Activated naive CD8-positive, alpha-beta T cell treated with anti-CD3 and anti-CD28 coated beads, Interleukin-2, amount 50 U/mL, for 24 hours (primary cell): ENCODE results near the gene MUC5B.
"Not testable (repeated sequence)": the region's sequence is repeated elsewhere in the genome, so short reads cannot be mapped to it uniquely, and the experiment has no call there.

Experiments used
- ATAC-seq: fragments of 150-1000 bp; cut with Tn5 transposase; one replicate; pipeline ENCODE4 v1.10.0; 2021
- DNase-seq: peaks from one replicate; pipeline ENCODE4 v3.0.0; 2021
- H3K27ac Mint-ChIP-seq: one replicate; pipeline ENCODE4 v1.8.0; 2021; ENCODE audit warnings: mild to moderate bottlenecking, mixed read lengths
- H3K27me3 Mint-ChIP-seq: one replicate; pipeline ENCODE4 v1.8.0; 2021; ENCODE audit warnings: mixed read lengths
- H3K36me3 Mint-ChIP-seq: one replicate; pipeline ENCODE4 v1.8.0; 2021; ENCODE audit warnings: low read depth, mixed read lengths
- H3K4me1 Mint-ChIP-seq: one replicate; pipeline ENCODE4 v1.8.0; 2021; ENCODE audit warnings: mixed read lengths
- H3K4me3 Mint-ChIP-seq: one replicate; pipeline ENCODE4 v1.8.0; 2021; ENCODE audit warnings: mild to moderate bottlenecking, moderate library complexity, mixed read lengths
- H3K9me3 Mint-ChIP-seq: one replicate; pipeline ENCODE4 v1.8.0; 2021; ENCODE audit warnings: mixed read lengths

MUC5B gene

GRCh38 chr11:1181853-1182535 is 40.9 kb upstream of the MUC5B start:
- H3K4me1 Mint-ChIP-seq = no peaks in the 10 kb centered on the region
- H3K27ac Mint-ChIP-seq = no peak overlapping the region
- ATAC-seq = no peak
- no peaks in the 10 kb centered on the region for H3K27me3 Mint-ChIP-seq
- no peak overlapping the region for H3K4me3 Mint-ChIP-seq
- no peak for DNase-seq
- H3K36me3 Mint-ChIP-seq = no peaks in the 10 kb centered on the region
- H3K9me3 Mint-ChIP-seq = no peaks in the 10 kb centered on the region

GRCh38 chr11:1184139-1184538 is 38.7 kb upstream of the MUC5B start:
- not testable (repeated sequence) for H3K27ac Mint-ChIP-seq, DNase-seq, H3K4me3 Mint-ChIP-seq, H3K4me1 Mint-ChIP-seq, H3K36me3 Mint-ChIP-seq, H3K27me3 Mint-ChIP-seq, ATAC-seq, H3K9me3 Mint-ChIP-seq

DNA sequence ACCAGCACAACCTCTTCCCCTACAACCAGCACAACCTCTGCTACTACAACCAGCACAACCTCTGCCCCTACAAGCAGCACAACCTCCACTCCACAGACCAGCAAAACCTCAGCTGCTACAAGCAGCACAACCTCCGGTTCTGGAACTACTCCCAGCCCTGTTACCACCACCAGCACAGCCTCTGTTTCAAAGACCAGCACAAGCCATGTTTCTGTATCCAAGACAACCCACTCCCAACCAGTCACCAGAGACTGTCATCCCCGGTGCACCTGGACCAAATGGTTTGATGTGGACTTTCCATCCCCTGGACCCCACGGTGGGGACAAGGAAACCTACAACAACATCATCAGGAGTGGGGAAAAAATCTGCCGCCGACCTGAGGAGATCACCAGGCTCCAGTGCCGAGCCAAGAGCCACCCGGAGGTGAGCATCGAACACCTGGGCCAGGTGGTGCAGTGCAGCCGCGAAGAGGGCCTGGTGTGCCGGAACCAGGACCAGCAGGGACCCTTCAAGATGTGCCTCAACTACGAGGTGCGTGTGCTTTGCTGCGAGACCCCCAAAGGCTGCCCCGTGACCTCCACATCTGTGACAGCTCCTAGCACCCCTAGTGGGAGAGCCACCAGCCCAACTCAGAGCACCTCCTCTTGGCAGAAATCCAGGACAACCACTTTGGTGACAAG is 34.3 kb upstream of the MUC5B start:
- H3K27me3 Mint-ChIP-seq, H3K4me3 Mint-ChIP-seq, ATAC-seq, H3K27ac Mint-ChIP-seq, DNase-seq, H3K36me3 Mint-ChIP-seq, H3K4me1 Mint-ChIP-seq, H3K9me3 Mint-ChIP-seq: not testable (repeated sequence)

DNA sequence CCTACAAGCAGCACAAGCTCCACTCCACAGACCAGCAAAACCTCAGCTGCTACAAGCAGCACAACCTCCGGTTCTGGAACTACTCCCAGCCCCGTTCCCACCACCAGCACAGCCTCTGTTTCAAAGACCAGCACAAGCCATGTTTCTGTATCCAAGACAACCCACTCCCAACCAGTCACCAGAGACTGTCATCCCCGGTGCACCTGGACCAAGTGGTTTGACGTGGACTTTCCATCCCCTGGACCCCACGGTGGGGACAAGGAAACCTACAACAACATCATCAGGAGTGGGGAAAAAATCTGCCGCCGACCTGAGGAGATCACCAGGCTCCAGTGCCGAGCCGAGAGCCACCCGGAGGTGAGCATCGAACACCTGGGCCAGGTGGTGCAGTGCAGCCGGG is 33.0 kb upstream of the MUC5B start:
- not testable (repeated sequence) for DNase-seq, H3K27me3 Mint-ChIP-seq, ATAC-seq, H3K4me1 Mint-ChIP-seq, H3K9me3 Mint-ChIP-seq, H3K27ac Mint-ChIP-seq, H3K36me3 Mint-ChIP-seq, H3K4me3 Mint-ChIP-seq

DNA sequence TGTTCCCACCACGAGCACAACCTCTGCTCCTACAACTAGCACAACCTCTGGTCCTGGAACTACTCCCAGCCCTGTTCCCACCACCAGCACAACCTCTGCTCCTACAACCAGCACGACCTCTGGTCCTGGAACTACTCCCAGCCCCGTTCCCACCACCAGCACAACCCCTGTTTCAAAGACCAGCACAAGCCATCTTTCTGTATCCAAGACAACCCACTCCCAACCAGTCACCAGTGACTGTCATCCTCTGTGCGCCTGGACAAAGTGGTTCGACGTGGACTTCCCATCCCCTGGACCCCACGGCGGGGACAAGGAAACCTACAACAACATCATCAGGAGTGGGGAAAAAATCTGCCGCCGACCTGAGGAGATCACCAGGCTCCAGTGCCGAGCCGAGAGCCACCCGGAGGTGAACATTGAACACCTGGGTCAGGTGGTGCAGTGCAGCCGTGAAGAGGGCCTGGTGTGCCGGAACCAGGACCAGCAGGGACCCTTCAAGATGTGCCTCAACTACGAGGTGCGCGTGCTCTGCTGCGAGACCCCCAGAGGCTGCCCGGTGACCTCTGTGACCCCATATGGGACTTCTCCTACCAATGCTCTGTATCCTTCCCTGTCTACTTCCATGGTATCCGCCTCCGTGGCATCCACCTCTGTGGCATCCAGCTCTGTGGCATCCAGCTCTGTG is 30.9 kb upstream of the MUC5B start:
- not testable (repeated sequence) for H3K4me1 Mint-ChIP-seq, H3K36me3 Mint-ChIP-seq, H3K27ac Mint-ChIP-seq, ATAC-seq, H3K4me3 Mint-ChIP-seq, DNase-seq, H3K9me3 Mint-ChIP-seq, H3K27me3 Mint-ChIP-seq

- no peaks in the 10 kb centered on the region for H3K4me1 Mint-ChIP-seq
- DNase-seq (no peak), ATAC-seq (no peak)
- H3K27ac Mint-ChIP-seq = no peak overlapping the region
- H3K4me3 Mint-ChIP-seq = no peak overlapping the region
- peaks cover 4% of the 10 kb centered on the region for H3K27me3 Mint-ChIP-seq
- no peaks in the 10 kb centered on the region for H3K9me3 Mint-ChIP-seq
- H3K36me3 Mint-ChIP-seq = no peaks in the 10 kb centered on the region
Measured at GRCh38 chr11:1192741-1193325, 30.0 kb upstream of the MUC5B start.

DNA sequence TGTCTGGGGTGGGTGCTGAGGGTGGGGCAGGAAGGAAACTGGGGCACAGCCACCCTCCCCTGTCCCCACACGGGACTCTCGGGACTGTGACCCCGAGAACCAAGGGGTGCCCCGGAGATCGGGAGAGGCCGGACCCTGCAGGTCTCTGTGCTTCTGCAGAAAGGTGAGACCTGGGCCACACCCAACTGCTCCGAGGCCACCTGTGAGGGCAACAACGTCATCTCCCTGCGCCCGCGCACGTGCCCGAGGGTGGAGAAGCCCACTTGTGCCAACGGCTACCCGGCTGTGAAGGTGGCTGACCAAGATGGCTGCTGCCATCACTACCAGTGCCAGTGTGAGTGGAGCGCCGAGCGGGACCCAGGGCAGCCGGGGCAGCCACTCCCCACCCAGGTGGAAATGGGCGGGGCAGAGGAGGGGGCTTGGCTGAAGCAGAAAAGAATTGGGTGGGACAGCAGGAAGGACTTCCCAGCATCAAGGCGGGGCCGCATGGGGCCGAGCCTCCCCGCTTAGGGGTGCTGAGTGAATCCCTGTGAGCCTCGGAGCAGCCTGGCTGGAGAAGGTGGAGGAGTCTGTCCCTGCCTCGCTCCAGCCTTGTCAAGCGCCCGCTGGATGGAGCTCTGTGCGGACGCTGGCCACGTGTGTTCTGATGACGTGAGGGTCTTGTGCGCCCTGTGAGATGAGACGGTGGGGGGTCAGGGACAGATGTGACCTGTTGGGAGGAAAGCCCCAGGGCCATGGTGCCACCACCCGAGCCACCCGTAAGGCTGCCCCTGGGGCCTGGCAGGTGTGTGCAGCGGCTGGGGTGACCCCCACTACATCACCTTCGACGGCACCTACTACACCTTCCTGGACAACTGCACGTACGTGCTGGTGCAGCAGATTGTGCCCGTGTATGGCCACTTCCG is 29.3 kb upstream of the MUC5B start:
- Mint-ChIP-seq H3K9me3 (no peaks in the 10 kb centered on the region), H3K36me3 (no peaks in the 10 kb centered on the region), H3K4me3 (no peak overlapping the region), H3K4me1 (no peaks in the 10 kb centered on the region), H3K27me3 (peaks cover 4% of the 10 kb centered on the region), H3K27ac (no peak overlapping the region)
- DNase-seq (no peak), ATAC-seq (no peak)

DNA sequence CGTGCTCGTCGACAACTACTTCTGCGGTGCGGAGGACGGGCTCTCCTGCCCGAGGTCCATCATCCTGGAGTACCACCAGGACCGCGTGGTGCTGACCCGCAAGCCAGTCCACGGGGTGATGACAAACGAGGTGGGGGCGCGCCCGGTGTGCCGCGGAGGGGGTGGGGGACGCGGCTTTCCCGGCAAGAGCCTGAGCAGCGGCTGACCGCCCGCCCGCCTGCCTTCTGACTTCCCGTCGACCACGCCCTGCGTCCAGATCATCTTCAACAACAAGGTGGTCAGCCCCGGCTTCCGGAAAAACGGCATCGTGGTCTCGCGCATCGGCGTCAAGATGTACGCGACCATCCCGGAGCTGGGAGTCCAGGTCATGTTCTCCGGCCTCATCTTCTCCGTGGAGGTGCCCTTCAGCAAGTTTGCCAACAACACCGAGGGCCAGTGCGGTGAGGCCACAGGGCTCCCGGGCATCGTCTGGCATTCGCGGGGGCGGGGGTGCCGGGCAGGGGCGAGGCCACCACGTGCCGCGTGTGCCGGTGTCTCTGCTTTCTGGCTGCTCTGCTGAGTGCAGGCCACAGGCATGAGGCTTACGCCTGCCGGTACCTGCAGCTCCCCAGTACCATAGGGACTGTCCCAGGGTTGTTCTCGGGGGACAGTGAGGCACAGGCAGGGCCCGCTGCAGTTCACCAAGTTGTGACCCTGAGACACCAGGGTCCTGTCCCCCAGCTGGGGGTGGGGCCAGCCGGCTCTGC is 28.5 kb upstream of the MUC5B start:
- Mint-ChIP-seq H3K27me3 (peaks cover 4% of the 10 kb centered on the region), H3K4me1 (no peaks in the 10 kb centered on the region), H3K36me3 (no peaks in the 10 kb centered on the region), H3K9me3 (no peaks in the 10 kb centered on the region), H3K4me3 (no peak overlapping the region), H3K27ac (no peak overlapping the region)
- no peak for ATAC-seq
- no peak for DNase-seq

- H3K4me3 Mint-ChIP-seq = no peak overlapping the region
- no peaks in the 10 kb centered on the region for H3K9me3 Mint-ChIP-seq
- ATAC-seq (no peak), DNase-seq (no peak)
- H3K36me3 Mint-ChIP-seq = no peaks in the 10 kb centered on the region
- no peaks in the 10 kb centered on the region for H3K4me1 Mint-ChIP-seq
- H3K27ac Mint-ChIP-seq = no peak overlapping the region
- peaks cover 4% of the 10 kb centered on the region for H3K27me3 Mint-ChIP-seq
Measured at GRCh38 chr11:1194977-1195681, 27.7 kb upstream of the MUC5B start.

DNA sequence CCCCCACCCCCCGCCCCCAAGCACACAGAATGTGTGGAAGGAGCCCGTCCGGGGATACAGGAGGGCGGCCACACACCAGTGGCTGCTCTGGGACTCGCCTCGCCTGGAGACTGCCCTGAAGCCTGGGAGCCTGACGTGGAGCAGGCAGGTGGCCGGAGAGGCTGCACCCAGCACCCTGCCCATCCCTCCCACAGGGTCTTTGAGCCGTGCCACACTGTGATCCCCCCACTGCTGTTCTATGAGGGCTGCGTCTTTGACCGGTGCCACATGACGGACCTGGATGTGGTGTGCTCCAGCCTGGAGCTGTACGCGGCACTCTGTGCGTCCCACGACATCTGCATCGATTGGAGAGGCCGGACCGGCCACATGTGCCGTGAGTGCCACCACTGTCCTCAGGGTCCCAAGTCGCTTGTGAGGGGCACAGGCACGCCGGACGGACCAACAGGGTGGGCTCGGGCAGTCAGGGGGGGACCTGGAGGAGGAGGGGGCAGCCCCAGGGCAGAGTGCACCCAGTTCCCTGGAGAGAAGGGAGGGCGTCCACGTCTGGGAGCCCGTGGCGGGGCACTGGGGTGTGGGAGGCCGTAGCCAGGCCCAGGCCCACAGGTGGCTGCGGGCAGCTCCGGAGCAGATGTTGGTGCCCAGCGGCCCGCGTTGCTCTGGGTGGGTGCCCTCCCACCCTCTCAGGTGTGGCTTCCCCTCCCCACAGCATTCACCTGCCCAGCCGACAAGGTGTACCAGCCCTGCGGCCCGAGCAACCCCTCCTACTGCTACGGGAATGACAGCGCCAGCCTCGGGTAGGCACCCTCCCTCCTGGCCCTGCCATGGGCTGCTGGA is 27.0 kb upstream of the MUC5B start:
- H3K36me3 Mint-ChIP-seq = no peaks in the 10 kb centered on the region

GRCh38 chr11:1196516-1197391 is 26.1 kb upstream of the MUC5B start:
- ATAC-seq (no peak), DNase-seq (no peak)
- Mint-ChIP-seq H3K4me1 (no peaks in the 10 kb centered on the region), H3K27ac (no peak overlapping the region), H3K27me3 (peaks cover 4% of the 10 kb centered on the region), H3K9me3 (no peaks in the 10 kb centered on the region), H3K36me3 (no peaks in the 10 kb centered on the region), H3K4me3 (no peak overlapping the region)

More for the DNA sequence above, 27.0 kb upstream of the MUC5B start:
- no peak overlapping the region for H3K4me3 Mint-ChIP-seq
- ATAC-seq (peak; percentile 22), DNase-seq (no peak)
- H3K4me1 Mint-ChIP-seq = no peaks in the 10 kb centered on the region
- no peak overlapping the region for H3K27ac Mint-ChIP-seq
- H3K9me3 Mint-ChIP-seq = no peaks in the 10 kb centered on the region
- H3K27me3 Mint-ChIP-seq = peaks cover 4% of the 10 kb centered on the region

GRCh38 chr11:1197431-1197885 is 25.4 kb upstream of the MUC5B start:
- no peak for ATAC-seq
- H3K27me3 Mint-ChIP-seq = peaks cover 2% of the 10 kb centered on the region
- no peak overlapping the region for H3K27ac Mint-ChIP-seq
- H3K9me3 Mint-ChIP-seq = no peaks in the 10 kb centered on the region
- no peak for DNase-seq
- H3K4me1 Mint-ChIP-seq = no peaks in the 10 kb centered on the region
- H3K4me3 Mint-ChIP-seq = no peak overlapping the region
- H3K36me3 Mint-ChIP-seq = no peaks in the 10 kb centered on the region
